ENCODE results near the gene GTF2A2.

DNA sequence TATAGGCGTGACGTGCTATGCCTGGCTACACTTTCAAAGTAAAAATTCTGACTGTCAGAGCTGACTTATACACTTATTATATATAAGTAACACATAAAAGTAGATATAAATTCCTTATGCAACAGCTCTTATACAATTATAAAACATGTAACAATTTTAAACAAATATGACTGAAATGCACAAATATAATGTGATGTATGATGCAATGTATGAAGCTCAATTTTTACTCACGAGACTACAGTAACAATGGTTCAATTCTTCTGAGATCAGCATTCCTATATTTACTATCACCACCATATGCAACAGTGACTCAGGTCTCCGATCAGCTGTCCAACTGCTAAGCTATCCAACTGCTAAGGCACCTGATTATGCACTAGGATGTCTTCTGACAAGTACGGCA lies 23.6 kb upstream of the GTF2A2 start:
- TF ChIP-seq CTCF (IDR thresholded peaks at IDR 0.05) (no peak), POLR2A (IDR thresholded peaks at IDR 0.05) (no peak), EP300 (IDR thresholded peaks at IDR 0.05) (no peak)
